Smooth muscle cell of the umbilical artery (primary cell): ENCODE results near the gene MTTP. TPM values are rescaled to one million over a fixed set of nuclear protein-coding genes. Genes with fewer than 3 reads are reported as not detected.

Experiments used
- total RNA-seq: library from RNA; depleted of rRNA; stranded (reverse); fragments of >200 nt; gene quantifications from 2 replicates; pipeline ENCODE4 v1.2.3, GENCODE V29; 2014

Gene MTTP
- total RNA-seq: 0.09 and 0.30 TPM in 2 replicates

GRCh38 chr4:99574530-99575324 is at the start of gene MTTP:
TSS of gene MTTP (plus strand) at chr4:99574824. CDS start at chr4:99574910, 86 bp downstream.

GRCh38 chr4:99563310-99564186 is 11.1 kb upstream of the MTTP start, which contains the start of gene TRMT10A:
TSS of gene TRMT10A (minus strand) at chr4:99564039. CDS start at chr4:99559338, 4,701 bp downstream.

GRCh38 chr4:99657798-99658197 is 83.2 kb downstream of the MTTP start, which contains the start of gene C4orf54:
TSS of gene C4orf54 (minus strand) at chr4:99657828. CDS start at chr4:99654648, 3,180 bp downstream.

Other genes with a start within 250 kb of the MTTP start
- gene ADH1C, start 222.1 kb upstream of the MTTP start, total RNA-seq: not detected in 2 replicates
- gene ADH7, start 139.5 kb upstream of the MTTP start, total RNA-seq: not detected in 2 replicates
- not detected in 2 replicates for gene C4orf17, start 63.8 kb upstream of the MTTP start, total RNA-seq
- gene TRMT10A, start 10.8 kb upstream of the MTTP start, total RNA-seq: 6.2 and 6.5 TPM in 2 replicates
- under 0.01 TPM in 1 of 2 replicates, not detected in the other for gene C4orf54, start 83.0 kb downstream of the MTTP start, total RNA-seq
- gene DAPP1, start 242.0 kb downstream of the MTTP start, total RNA-seq: not detected in 2 replicates